HFFc6 (cell line): ENCODE data around the gene ABHD17C. TPM values are rescaled to one million over a fixed set of nuclear protein-coding genes. Genes with fewer than 3 reads are reported as not detected.

Source experiments
- DNase-seq: peaks from one replicate; pipeline ENCODE4 v3.0.0-alpha.2; 2018
- H3K27ac Mint-ChIP-seq: 2 replicates; pipeline ENCODE4 v1.8.0; 2020; ENCODE audit warnings: mild to moderate bottlenecking, mixed read lengths
- H3K27me3 Mint-ChIP-seq: 2 replicates; pipeline ENCODE4 v1.8.0; 2021; ENCODE audit warnings: mild to moderate bottlenecking, moderate library complexity, mixed read lengths; ENCODE audit not compliant: insufficient read depth
- H3K36me3 Mint-ChIP-seq: 2 replicates; pipeline ENCODE4 v1.8.0; 2021; ENCODE audit warnings: low read depth, mixed read lengths
- H3K4me1 Mint-ChIP-seq: 2 replicates; pipeline ENCODE4 v1.8.0; 2020; ENCODE audit warnings: low read depth, mixed read lengths
- H3K4me3 Mint-ChIP-seq: 2 replicates; pipeline ENCODE4 v1.8.0; 2020; ENCODE audit warnings: mild to moderate bottlenecking, moderate library complexity, mixed read lengths
- H3K9me3 Mint-ChIP-seq: 2 replicates; pipeline ENCODE4 v1.8.0; 2020; ENCODE audit warnings: mild to moderate bottlenecking, mixed read lengths
- total RNA-seq, 6 experiments: library from RNA; stranded (reverse); fragmentation: NEBNext Ultra II Directional; extraction: Animal tissue kit (Norgen Biotek cat#: 25700); gene quantifications; 2 replicates in 1 of 6; 3 replicates in 5 of 6; pipeline ENCODE4 v1.2.3, GENCODE V29; 2021
- TF ChIP-seq, protein P1 (sequence below): fragments of 200-600 bp; sonication (generic); IDR thresholded peaks from 2 replicates; pipeline ENCODE4 v1.5.0; 2021; ENCODE audit warnings: antibody characterized with exemption, mild to moderate bottlenecking

The ABHD17C gene
- total RNA-seq, 6 experiments from 2014 or later: 8.5 to 21.4 (median 15.9) TPM

DNA sequence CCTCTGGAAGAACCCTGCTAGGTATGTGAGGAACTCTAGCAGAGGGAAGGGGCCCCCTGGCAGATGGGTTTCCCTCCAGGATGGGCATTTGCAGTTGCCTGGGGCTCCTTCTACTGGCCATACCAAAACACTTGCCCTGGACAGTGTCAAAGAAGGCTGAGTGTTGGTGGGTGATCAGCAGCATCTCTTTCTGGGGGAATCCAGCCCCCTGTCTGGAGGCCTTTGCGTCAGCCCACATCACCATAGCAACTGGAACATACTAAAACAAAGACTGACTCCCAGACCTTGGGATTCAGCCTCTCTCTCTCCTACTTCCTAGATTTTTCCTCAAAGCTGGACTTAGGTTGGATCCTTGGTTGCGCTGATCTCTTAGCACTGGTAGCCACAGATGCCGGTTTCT, 92.2 kb downstream of the ABHD17C start:
- TF ChIP-seq, protein P1, sequence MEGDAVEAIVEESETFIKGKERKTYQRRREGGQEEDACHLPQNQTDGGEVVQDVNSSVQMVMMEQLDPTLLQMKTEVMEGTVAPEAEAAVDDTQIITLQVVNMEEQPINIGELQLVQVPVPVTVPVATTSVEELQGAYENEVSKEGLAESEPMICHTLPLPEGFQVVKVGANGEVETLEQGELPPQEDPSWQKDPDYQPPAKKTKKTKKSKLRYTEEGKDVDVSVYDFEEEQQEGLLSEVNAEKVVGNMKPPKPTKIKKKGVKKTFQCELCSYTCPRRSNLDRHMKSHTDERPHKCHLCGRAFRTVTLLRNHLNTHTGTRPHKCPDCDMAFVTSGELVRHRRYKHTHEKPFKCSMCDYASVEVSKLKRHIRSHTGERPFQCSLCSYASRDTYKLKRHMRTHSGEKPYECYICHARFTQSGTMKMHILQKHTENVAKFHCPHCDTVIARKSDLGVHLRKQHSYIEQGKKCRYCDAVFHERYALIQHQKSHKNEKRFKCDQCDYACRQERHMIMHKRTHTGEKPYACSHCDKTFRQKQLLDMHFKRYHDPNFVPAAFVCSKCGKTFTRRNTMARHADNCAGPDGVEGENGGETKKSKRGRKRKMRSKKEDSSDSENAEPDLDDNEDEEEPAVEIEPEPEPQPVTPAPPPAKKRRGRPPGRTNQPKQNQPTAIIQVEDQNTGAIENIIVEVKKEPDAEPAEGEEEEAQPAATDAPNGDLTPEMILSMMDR: no peak
- no peaks in the 10 kb centered on the region; the same call in 1 of the 2 replicates for H3K27me3 Mint-ChIP-seq
- peak overlapping the region; percentile 65; the same call in 1 of the 2 replicates for H3K27ac Mint-ChIP-seq
- peak overlapping the region; percentile 38; the same call in 1 of the 2 replicates for H3K4me3 Mint-ChIP-seq
- peaks cover 34% of the 10 kb centered on the region for H3K4me1 Mint-ChIP-seq
- no peak for DNase-seq
- peaks cover 5% of the 10 kb centered on the region; the same call in 1 of the 2 replicates for H3K36me3 Mint-ChIP-seq
- no peaks in the 10 kb centered on the region for H3K9me3 Mint-ChIP-seq

DNA sequence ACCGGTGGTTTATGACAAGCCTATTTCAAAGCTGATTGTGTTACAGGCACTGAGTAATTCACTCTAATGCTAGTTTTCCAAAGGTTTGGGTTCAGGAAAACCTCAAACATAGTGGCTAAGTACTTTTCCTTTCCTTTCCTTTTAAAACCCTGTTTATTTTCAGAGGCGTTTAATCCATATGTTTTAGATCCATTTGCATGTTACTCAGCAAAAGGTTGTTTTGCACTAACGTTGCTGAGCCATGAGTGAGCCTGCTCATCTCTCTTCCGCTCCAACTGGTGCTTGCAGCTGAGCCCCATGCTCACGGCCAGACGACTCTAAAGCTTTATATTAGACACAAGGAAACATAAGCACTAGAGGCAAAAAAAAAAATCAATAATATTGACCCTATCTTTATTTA, 93.4 kb downstream of the ABHD17C start:
- Mint-ChIP-seq H3K4me1 (peaks cover 34% of the 10 kb centered on the region), H3K9me3 (no peaks in the 10 kb centered on the region), H3K4me3 (peak overlapping the region; percentile 66; the same call in 1 of the 2 replicates), H3K27me3 (peaks cover 2% of the 10 kb centered on the region), H3K36me3 (peaks cover 3% of the 10 kb centered on the region; the same call in 1 of the 2 replicates), H3K27ac (peak overlapping the region; percentile 65)
- TF ChIP-seq, protein P1: no peak
- DNase-seq: peak; percentile 39

DNA sequence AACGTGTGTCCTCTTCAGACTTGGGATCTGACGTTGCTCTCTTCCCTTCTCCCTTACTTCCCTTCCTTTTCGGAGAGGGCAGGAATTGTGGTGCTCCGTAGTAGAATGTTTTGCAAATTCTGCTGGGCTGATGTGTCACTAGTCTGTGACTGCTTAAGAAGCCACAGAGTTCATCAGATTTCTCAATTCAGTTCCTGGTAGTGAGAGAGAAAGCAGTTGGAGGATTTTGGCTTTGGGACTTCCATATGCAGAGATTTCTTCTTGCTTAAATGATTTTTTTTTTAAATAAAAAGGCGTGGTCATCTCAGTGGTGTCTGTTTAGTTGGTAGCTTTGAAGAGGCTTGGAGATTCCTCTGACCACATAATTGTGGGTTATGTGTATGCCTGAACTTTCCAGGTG, 94.2 kb downstream of the ABHD17C start:
- TF ChIP-seq, protein P1: no peak
- Mint-ChIP-seq H3K36me3 (no peaks in the 10 kb centered on the region; the same call in 1 of the 2 replicates), H3K4me1 (peaks cover 34% of the 10 kb centered on the region), H3K27me3 (peaks cover 2% of the 10 kb centered on the region), H3K9me3 (no peaks in the 10 kb centered on the region), H3K4me3 (peak overlapping the region; percentile 66; the same call in 1 of the 2 replicates), H3K27ac (peak overlapping the region; percentile 64; the same call in 1 of the 2 replicates)
- peak; percentile 17 for DNase-seq

DNA sequence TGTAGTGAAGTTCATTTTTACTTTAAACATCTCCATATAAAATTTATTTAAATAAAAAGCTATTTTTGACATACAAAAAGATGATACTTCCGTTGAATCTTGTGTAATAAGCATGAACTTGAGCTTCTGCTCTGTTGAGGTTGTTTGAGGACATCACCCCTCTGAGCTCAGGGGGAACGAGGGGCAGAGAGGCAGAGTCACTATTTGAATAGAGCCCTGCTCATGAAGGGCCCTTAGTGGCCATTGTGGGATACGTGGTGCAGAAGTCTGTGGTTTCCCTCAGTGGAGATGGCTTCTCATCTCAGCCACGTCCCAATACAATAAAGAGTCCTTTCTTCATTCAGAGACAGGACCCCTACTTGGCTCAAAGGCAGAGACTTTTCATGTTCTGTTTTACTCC, 94.7 kb downstream of the ABHD17C start:
- H3K4me3 Mint-ChIP-seq: no peak overlapping the region
- peaks cover 2% of the 10 kb centered on the region for H3K27me3 Mint-ChIP-seq
- no peaks in the 10 kb centered on the region; the same call in 1 of the 2 replicates for H3K36me3 Mint-ChIP-seq
- H3K9me3 Mint-ChIP-seq: no peaks in the 10 kb centered on the region
- no peak overlapping the region for H3K27ac Mint-ChIP-seq
- DNase-seq: no peak
- TF ChIP-seq, protein P1: no peak
- H3K4me1 Mint-ChIP-seq: peaks cover 34% of the 10 kb centered on the region

DNA sequence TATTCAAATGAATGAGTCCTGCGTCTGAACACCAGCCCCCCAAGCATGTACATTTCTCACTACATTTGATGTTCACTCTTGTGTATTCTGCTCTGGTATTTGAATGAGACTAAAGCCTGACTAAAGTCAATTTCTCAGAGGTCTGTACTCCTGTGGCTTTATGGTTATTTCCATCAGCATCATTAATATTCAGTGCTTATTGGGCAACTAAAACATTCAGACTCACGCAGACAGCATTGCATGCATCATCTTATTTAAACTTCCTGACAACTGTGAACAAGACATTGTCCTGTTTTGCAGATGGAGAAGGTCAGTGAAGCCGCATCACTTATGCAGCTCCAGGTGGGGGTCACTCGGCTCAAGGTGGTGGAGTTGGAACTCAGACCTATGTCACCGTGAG, 95.1 kb downstream of the ABHD17C start:
- no peak for DNase-seq
- Mint-ChIP-seq H3K27me3 (peaks cover 2% of the 10 kb centered on the region), H3K4me1 (peaks cover 29% of the 10 kb centered on the region), H3K9me3 (no peaks in the 10 kb centered on the region), H3K36me3 (no peaks in the 10 kb centered on the region; the same call in 1 of the 2 replicates), H3K4me3 (no peak overlapping the region), H3K27ac (no peak overlapping the region)
- TF ChIP-seq, protein P1: no peak
